ENCODE measurements around the gene TMEM132A. TPM values are rescaled to one million over a fixed set of nuclear protein-coding genes. Genes with fewer than 3 reads are reported as not detected.

Gene TMEM132A
- total RNA-seq, 1 donor from 2014 or later = 34.0 TPM

DNA sequence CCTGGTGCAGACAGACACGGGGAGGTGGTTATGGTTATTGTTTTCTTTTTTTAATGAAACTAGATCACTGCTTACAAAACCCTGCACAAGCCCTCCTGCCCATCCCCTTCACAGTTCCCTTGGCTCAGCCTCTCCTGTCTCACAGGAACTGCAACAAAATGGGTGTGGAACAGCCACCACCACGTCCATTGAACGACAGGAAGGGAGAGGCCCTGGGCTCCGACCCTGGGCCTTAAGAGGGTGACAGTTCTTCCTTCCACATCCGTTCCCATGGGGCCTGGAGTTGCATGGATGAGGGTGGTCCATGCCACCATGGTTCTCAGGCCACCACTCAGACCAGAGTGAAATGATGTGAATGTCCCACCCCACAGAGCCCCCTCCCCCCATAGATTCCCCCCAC is 33.6 kb upstream of the TMEM132A start:
- Histone ChIP-seq H3K9me3 (ENCODE audit: low read depth) (no peaks in the 10 kb centered on the region), H4K20me1 (ENCODE audit: low read depth) (no peaks in the 10 kb centered on the region), H3K4me1 (no peaks in the 10 kb centered on the region), H3K9ac (no peak overlapping the region), H3K27ac (no peak overlapping the region), H3F3A (ENCODE audit: low read depth) (no peaks in the 10 kb centered on the region), H3K36me3 (no peaks in the 10 kb centered on the region), H3K4me2 (no peak overlapping the region), H3K27me3 (no peaks in the 10 kb centered on the region), H3K79me2 (ENCODE audit: low read depth) (no peaks in the 10 kb centered on the region), H3K4me3 (no peak overlapping the region), H2AFZ (replicated peaks) (no peak overlapping the region)
- TF ChIP-seq EZH2phosphoT487 (IDR thresholded peaks at IDR 0.05) (no peak), EZH2 (IDR thresholded peaks at IDR 0.05) (no peak)
- TF ChIP-seq, protein P1, sequence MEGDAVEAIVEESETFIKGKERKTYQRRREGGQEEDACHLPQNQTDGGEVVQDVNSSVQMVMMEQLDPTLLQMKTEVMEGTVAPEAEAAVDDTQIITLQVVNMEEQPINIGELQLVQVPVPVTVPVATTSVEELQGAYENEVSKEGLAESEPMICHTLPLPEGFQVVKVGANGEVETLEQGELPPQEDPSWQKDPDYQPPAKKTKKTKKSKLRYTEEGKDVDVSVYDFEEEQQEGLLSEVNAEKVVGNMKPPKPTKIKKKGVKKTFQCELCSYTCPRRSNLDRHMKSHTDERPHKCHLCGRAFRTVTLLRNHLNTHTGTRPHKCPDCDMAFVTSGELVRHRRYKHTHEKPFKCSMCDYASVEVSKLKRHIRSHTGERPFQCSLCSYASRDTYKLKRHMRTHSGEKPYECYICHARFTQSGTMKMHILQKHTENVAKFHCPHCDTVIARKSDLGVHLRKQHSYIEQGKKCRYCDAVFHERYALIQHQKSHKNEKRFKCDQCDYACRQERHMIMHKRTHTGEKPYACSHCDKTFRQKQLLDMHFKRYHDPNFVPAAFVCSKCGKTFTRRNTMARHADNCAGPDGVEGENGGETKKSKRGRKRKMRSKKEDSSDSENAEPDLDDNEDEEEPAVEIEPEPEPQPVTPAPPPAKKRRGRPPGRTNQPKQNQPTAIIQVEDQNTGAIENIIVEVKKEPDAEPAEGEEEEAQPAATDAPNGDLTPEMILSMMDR (IDR thresholded peaks at IDR 0.05) = no peak
- H3K9me3 Mint-ChIP-seq = no peaks in the 10 kb centered on the region
- no peak overlapping the region for H3K4me3 Mint-ChIP-seq
- H3K27ac Mint-ChIP-seq = no peak overlapping the region
- H3K4me1 Mint-ChIP-seq = no peaks in the 10 kb centered on the region
- peaks cover 19% of the 10 kb centered on the region for H3K36me3 Mint-ChIP-seq
- peaks cover 2% of the 10 kb centered on the region for H3K27me3 Mint-ChIP-seq (ENCODE audit: insufficient read depth, low read depth)
- no peak for DNase-seq (ENCODE audit: low spot score)

DNA sequence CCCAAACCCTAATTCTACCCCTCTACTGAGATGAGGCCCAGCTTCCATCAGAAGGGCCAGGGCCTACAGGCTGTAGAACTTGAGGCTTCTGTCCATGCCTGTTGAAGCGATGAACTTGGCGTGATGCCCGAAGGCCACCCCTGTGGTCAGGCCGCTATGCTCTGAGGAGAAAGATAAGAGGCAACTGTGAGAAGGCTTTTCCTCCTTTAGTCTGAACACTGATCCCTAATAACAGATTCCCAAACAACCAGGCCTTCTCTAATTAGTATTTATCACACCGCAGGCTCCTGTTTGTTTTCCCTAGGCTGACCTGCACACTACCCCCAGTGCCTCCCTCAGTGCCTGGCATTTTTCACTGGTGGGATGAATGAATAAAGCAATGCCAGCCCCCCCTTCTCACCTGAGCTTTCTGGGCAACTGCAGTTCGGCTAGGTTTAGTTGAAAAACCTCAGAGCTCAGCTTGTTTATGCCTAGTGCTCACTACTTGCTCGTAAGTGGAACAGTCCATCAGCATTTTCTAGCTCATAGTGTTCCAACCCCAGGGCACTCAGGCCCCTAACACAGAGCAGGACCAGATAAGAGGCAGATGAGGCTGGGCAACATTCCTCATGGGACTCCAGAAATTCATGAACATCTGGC is 33.0 kb upstream of the TMEM132A start:
- no peaks in the 10 kb centered on the region for H3K4me1 ChIP-seq
- TF ChIP-seq EZH2phosphoT487 (IDR thresholded peaks at IDR 0.05) (no peak), EZH2 (IDR thresholded peaks at IDR 0.05) (no peak)
- TF ChIP-seq, protein P1 (IDR thresholded peaks at IDR 0.05) = no peak
- H3K4me3 ChIP-seq = no peak overlapping the region
- Mint-ChIP-seq H3K9me3 (no peaks in the 10 kb centered on the region), H3K4me3 (no peak overlapping the region), H3K4me1 (no peaks in the 10 kb centered on the region), H3K36me3 (peaks cover 20% of the 10 kb centered on the region), H3K27ac (no peak overlapping the region), H3K27me3 (ENCODE audit: insufficient read depth, low read depth) (peaks cover 2% of the 10 kb centered on the region)
- H3K27ac ChIP-seq = no peak overlapping the region
- H4K20me1 ChIP-seq (ENCODE audit: low read depth) = no peaks in the 10 kb centered on the region
- no peaks in the 10 kb centered on the region for H3K79me2 ChIP-seq (ENCODE audit: low read depth)
- no peak overlapping the region for H3K9ac ChIP-seq
- no peaks in the 10 kb centered on the region for H3K27me3 ChIP-seq
- H3K4me2 ChIP-seq = no peak overlapping the region
- H3F3A ChIP-seq (ENCODE audit: low read depth) = no peaks in the 10 kb centered on the region
- H3K36me3 ChIP-seq = peaks cover 4% of the 10 kb centered on the region
- DNase-seq (ENCODE audit: low spot score) = no peak
- H3K9me3 ChIP-seq (ENCODE audit: low read depth) = no peaks in the 10 kb centered on the region
- H2AFZ ChIP-seq (replicated peaks) = no peak overlapping the region

DNA sequence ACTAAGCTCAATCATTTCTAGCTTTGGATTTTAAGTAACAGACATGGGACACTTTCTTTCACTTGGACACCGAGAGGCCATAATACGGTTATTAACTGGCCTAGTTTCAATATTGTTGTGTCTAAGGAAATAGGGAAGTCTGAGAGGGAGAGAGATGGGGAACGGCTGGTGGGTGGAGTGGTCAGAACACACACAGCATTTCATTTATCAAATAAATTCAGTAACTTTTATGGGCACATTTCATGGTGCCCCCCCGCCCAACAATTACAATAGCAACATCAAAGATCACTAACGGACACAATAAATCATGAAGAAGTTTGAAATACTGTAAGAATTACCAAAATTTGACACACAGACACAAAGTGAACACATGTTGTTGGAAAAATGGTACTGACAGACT is 28.6 kb upstream of the TMEM132A start:
- H3K4me3 Mint-ChIP-seq = no peak overlapping the region
- H3K36me3 Mint-ChIP-seq = peaks cover 27% of the 10 kb centered on the region

More for the DNA sequence above, 28.6 kb upstream of the TMEM132A start:
- no peak overlapping the region for H3K9ac ChIP-seq
- no peak overlapping the region for H3K27ac ChIP-seq
- H3K27me3 ChIP-seq = no peaks in the 10 kb centered on the region
- H3F3A ChIP-seq (ENCODE audit: low read depth) = peaks cover 7% of the 10 kb centered on the region
- Mint-ChIP-seq H3K27ac (no peak overlapping the region), H3K9me3 (no peaks in the 10 kb centered on the region), H3K27me3 (ENCODE audit: insufficient read depth, low read depth) (peaks cover 4% of the 10 kb centered on the region), H3K4me1 (no peaks in the 10 kb centered on the region)
- no peaks in the 10 kb centered on the region for H3K4me1 ChIP-seq
- no peak overlapping the region for H3K4me2 ChIP-seq
- no peaks in the 10 kb centered on the region for H3K9me3 ChIP-seq (ENCODE audit: low read depth)
- H3K79me2 ChIP-seq (ENCODE audit: low read depth) = no peaks in the 10 kb centered on the region
- no peak for TF ChIP-seq EZH2 (IDR thresholded peaks at IDR 0.05)
- no peak for TF ChIP-seq EZH2phosphoT487 (IDR thresholded peaks at IDR 0.05)
- TF ChIP-seq, protein P1 (IDR thresholded peaks at IDR 0.05) = no peak
- peaks cover 23% of the 10 kb centered on the region for H3K36me3 ChIP-seq
- DNase-seq (ENCODE audit: low spot score) = no peak
- no peak overlapping the region for H3K4me3 ChIP-seq
- no peak overlapping the region for H2AFZ ChIP-seq (replicated peaks)
- H4K20me1 ChIP-seq (ENCODE audit: low read depth) = no peaks in the 10 kb centered on the region
